SK-N-SH treated with all-trans-retinoic acid at 6 μM for 48 hours (cell line): ENCODE results near the gene ACTL6B.

Experiments used
- ISL1 ChIP-seq: fragments of 250-450 bp; sonication (Bioruptor Pico); IDR thresholded peaks from 2 replicates; pipeline ENCODE4 v2.1.2; 2022; ENCODE audit warnings: mild to moderate bottlenecking, moderate library complexity
- RARB ChIP-seq: fragments of 250-450 bp; sonication (Bioruptor Pico); IDR thresholded peaks from 2 replicates; pipeline ENCODE4 v1.8.0; 2021; ENCODE audit warnings: mild to moderate bottlenecking, moderate library complexity
- TOX ChIP-seq: fragments of 250-450 bp; sonication (Bioruptor Pico); IDR thresholded peaks from 2 replicates; pipeline ENCODE4 v1.8.0; 2021; ENCODE audit warnings: mild to moderate bottlenecking, moderate library complexity, borderline replicate concordance
- ZFP3 ChIP-seq: fragments of 250-450 bp; sonication (Bioruptor Pico); IDR thresholded peaks from 2 replicates; pipeline ENCODE4 v1.5.0; 2020; ENCODE audit warnings: mild to moderate bottlenecking, moderate library complexity
- ZFP30 ChIP-seq: fragments of 450-650 bp; formaldehyde crosslinking; IDR thresholded peaks from 2 replicates; pipeline ENCODE4 v1.5.0; 2022; ENCODE audit warnings: mild to moderate bottlenecking, moderate library complexity
- TF ChIP-seq, protein P1 (sequence below): fragments of 250-450 bp; sonication (Bioruptor Pico); IDR thresholded peaks from 2 replicates; pipeline ENCODE4 v1.5.1; 2020; ENCODE audit warnings: low read depth, mild to moderate bottlenecking, moderate library complexity

GRCh38 chr7:100682228-100682741 is 26.0 kb upstream of the ACTL6B start:
- TF ChIP-seq, protein P1, sequence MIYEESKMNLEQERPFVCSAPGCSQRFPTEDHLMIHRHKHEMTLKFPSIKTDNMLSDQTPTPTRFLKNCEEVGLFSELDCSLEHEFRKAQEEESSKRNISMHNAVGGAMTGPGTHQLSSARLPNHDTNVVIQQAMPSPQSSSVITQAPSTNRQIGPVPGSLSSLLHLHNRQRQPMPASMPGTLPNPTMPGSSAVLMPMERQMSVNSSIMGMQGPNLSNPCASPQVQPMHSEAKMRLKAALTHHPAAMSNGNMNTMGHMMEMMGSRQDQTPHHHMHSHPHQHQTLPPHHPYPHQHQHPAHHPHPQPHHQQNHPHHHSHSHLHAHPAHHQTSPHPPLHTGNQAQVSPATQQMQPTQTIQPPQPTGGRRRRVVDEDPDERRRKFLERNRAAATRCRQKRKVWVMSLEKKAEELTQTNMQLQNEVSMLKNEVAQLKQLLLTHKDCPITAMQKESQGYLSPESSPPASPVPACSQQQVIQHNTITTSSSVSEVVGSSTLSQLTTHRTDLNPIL (CRISPR knock-in tag): no peak
- TF ChIP-seq ISL1 (CRISPR knock-in tag) (no peak), TOX (CRISPR knock-in tag) (no peak), ZFP3 (CRISPR knock-in tag) (no peak), ZFP30 (CRISPR knock-in tag) (no peak), RARB (CRISPR knock-in tag) (no peak)
